ENCODE data around the gene FARP1. TPM values are rescaled to one million over a fixed set of nuclear protein-coding genes. Genes with fewer than 3 reads are reported as not detected.

The FARP1 gene
- total and polyA plus RNA-seq, 2 of the 8 experiments (the other 6 are each of a cell fraction or from before 2014, with no cell fraction given), result 24.7 to 104 TPM

DNA sequence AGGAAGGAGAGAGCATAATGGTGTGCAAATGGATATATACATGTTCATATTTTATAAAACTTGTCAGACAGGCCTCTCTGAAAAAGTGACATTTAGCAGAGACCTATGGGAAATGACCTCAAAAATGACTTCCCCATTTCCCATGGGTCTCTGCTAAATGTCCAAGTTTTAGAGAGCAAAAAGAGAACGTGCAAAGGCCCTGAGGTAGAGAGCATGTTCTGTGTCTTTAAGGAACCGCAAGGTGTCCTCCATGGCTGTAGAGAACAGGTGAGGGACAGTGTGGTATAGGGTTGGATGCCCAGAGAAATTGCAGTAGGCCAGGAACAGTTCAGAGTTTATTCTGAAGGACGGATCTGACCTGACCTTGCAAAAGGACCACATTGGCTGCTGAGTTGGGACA is 147.4 kb downstream of the FARP1 start:
- Histone ChIP-seq H4K91ac (replicated peaks; ENCODE audit: insufficient read length, low read length) (no peak overlapping the region), H3K27ac (ENCODE audit: low read depth, low read length) (no peak overlapping the region), H3K4me1 (replicated peaks in 1 of 4; ENCODE audit: control insufficient read depth in 3 of 4, insufficient read depth in 4 of 4, low read length in 3 of 4) (peaks cover 4 to 9% (median 6%) of the 10 kb centered on the region in 4 experiments), H3K36me3 (ENCODE audit: control insufficient read depth in 2 of 4, insufficient read depth in 4 of 4, low read length in 3 of 4) (no peaks in the 10 kb centered on the region), H3K56ac (replicated peaks; ENCODE audit: insufficient read length, low read depth, low read length) (no peak overlapping the region), H3K79me1 (ENCODE audit: low read depth, low read length) (peaks cover 5% of the 10 kb centered on the region), H3K23me2 (ENCODE audit: low read depth, low read length) (no peaks in the 10 kb centered on the region), H3K79me2 (ENCODE audit: control insufficient read depth in 1 of 2, insufficient read depth in 2 of 2, low read length in 2 of 2) (peaks cover 0 to 25% of the 10 kb centered on the region in 2 experiments; a peak in 1 of 4 replicates), H2BK20ac (ENCODE audit: low read length) (no peak overlapping the region), H4K20me1 (replicated peaks in 1 of 2; ENCODE audit: control insufficient read depth in 1 of 2, insufficient read depth in 2 of 2, low read length in 2 of 2) (peaks cover 0 to 5% of the 10 kb centered on the region in 2 experiments), H3K9ac (replicated peaks in 1 of 4; ENCODE audit: extremely low read depth in 1 of 4, low read depth in 3 of 4, low read length in 3 of 4) (no peak overlapping the region), H2AK5ac (ENCODE audit: low read depth, low read length) (no peak overlapping the region), H3K4me3 (ENCODE audit: extremely low read depth in 1 of 4, insufficient read depth in 2 of 4, low read depth in 3 of 4, low read length in 4 of 4) (no peak overlapping the region), H3K23ac (ENCODE audit: insufficient read length) (no peak overlapping the region), H3K4me2 (ENCODE audit: insufficient read depth in 1 of 2, low read depth in 2 of 2, low read length in 2 of 2) (no peak overlapping the region), H2BK15ac (ENCODE audit: low read length) (no peak overlapping the region), H3K18ac (ENCODE audit: extremely low read depth, low read length) (no peak overlapping the region), H4K8ac (ENCODE audit: extremely low read depth, insufficient read depth, low read length) (no peak overlapping the region), H4K5ac (ENCODE audit: insufficient read length, low read depth, low read length) (no peak overlapping the region), H3K27me3 (replicated peaks in 1 of 4; ENCODE audit: control insufficient read depth in 3 of 4, extremely low read depth in 1 of 4, insufficient read depth in 3 of 4, low read length in 3 of 4) (no peaks in the 10 kb centered on the region), H3K9me3 (ENCODE audit: insufficient read depth in 2 of 2, low read depth in 1 of 2, low read length in 1 of 2) (no peaks in the 10 kb centered on the region), H2AFZ (ENCODE audit: low read length) (no peak overlapping the region), H3K14ac (ENCODE audit: insufficient read length) (no peak overlapping the region), H2BK12ac (ENCODE audit: low read depth, low read length) (no peak overlapping the region), H3K4ac (replicated peaks; ENCODE audit: insufficient read length, low read depth, low read length) (no peak overlapping the region), H2BK5ac (ENCODE audit: low read depth, low read length) (no peak overlapping the region), H2BK120ac (replicated peaks; ENCODE audit: low read depth, low read length) (no peak overlapping the region)
- DNase-seq (ENCODE audit: low read depth in 1 of 2, low spot score in 2 of 2), result no peak
- no peak for TF ChIP-seq HDAC6 (IDR thresholded peaks at IDR 0.05; ENCODE audit: low read depth, low read length)
- TF ChIP-seq KDM1A (IDR thresholded peaks at IDR 0.05; ENCODE audit: borderline replicate concordance, low read length), result peak; percentile 77; the same call in 1 of the 2 replicates
- WGBS, 2 experiments (ENCODE audit: extremely low coverage in 1 of 2, insufficient coverage in 1 of 2, insufficient read length in 1 of 2, insufficient replicate concordance in 2 of 2, low coverage in 1 of 2, low lambda C conversion rate in 2 of 2, missing lambda C conversion rate in 1 of 2), result 92% methylated on average over 3 of the region's 3 CpGs; no CpG with 5 or more reads in 1 of the 2 experiments
- FAIRE-seq, result no peak
- ChIA-PET POLR2A (ENCODE audit: partially characterized antibody) (no interaction called here), CTCF (ENCODE audit: partially characterized antibody) (no interaction called here)

Data from H1 (cell line).